Adrenal gland (tissue), 5 donors: Measurements from ENCODE around the gene CALN1.

Experiments used
- POLR2A ChIP-seq, 2 donors: fragments of 450-650 bp; IDR thresholded peaks; one replicate each; pipeline ENCODE4 v1.6.1; 2017; ENCODE audit warnings: antibody characterized with exemption in 2 of 2, mild to moderate bottlenecking in 2 of 2, moderate library complexity in 1 of 2
- TF ChIP-seq, protein P1 (sequence below), 6 experiments: fragments of 450-650 bp in 4 of 6; fragments of 200-600 bp in 2 of 6; sonication (generic) in 1 of 6; IDR thresholded peaks; 1 replicate in 5 of 6; 2 replicates in 1 of 6; pipeline versions ENCODE4 v1.5.1 to v1.8.0; 2016 to 2021; ENCODE audit warnings: antibody characterized with exemption in 6 of 6, mild to moderate bottlenecking in 2 of 6, moderate library complexity in 1 of 6
- donor health status: DM: no; HTN: no; CAD: no.

DNA sequence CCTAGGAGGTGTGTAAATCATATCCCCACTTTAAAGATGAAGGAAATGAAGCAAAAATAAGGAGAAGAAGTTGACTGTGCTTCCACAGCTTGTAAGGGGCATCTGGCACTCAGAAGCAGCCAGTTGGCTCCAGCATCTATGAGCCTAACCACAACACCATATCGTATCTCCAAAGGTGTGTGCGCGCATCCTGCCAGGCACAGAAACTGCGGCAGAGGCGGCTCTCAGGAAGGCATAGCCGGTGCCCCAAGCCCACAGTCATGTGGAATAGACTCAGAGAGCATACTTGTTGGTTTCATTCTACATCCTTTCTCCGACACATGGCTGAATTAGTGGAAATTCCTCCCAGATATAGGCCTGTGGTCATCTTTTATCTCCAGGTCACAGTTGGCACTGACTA lies 423.9 kb downstream of the CALN1 start:
- TF ChIP-seq, protein P1, sequence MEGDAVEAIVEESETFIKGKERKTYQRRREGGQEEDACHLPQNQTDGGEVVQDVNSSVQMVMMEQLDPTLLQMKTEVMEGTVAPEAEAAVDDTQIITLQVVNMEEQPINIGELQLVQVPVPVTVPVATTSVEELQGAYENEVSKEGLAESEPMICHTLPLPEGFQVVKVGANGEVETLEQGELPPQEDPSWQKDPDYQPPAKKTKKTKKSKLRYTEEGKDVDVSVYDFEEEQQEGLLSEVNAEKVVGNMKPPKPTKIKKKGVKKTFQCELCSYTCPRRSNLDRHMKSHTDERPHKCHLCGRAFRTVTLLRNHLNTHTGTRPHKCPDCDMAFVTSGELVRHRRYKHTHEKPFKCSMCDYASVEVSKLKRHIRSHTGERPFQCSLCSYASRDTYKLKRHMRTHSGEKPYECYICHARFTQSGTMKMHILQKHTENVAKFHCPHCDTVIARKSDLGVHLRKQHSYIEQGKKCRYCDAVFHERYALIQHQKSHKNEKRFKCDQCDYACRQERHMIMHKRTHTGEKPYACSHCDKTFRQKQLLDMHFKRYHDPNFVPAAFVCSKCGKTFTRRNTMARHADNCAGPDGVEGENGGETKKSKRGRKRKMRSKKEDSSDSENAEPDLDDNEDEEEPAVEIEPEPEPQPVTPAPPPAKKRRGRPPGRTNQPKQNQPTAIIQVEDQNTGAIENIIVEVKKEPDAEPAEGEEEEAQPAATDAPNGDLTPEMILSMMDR (IDR thresholded peaks at IDR 0.05), result no peak
- no peak for TF ChIP-seq POLR2A (IDR thresholded peaks at IDR 0.05)
